ENCODE data around the gene CHD2.

DNA sequence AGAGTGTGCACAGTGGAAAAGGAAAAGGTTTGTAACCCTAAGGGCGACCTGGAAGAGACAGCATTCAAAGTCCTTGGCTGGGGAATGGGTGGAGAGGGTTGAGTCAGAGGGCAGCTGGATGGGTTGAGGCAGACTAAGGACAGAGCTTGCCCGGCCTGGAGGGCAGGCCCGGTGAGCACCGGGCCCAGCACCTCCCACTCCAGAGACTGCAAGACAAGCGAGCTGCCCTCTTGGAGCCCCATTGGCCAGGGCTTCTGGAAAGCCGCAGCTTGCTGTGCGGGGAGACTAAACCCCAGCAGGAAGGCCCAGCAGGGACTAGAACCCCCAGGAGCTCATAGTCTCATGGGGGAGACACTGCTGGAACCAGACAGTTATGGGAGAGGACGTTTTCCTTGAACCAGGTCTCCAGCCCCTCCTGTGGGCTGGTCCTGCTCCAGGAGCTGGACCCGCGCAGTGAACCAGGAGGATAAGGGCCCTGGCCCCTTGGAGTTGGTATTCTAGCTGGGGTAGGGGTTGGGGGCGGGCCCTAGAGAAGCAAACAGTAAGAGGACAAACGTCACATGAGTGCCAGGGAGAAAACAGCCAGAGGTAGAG is 129.8 kb downstream of the CHD2 start:
- TF ChIP-seq, protein P1, sequence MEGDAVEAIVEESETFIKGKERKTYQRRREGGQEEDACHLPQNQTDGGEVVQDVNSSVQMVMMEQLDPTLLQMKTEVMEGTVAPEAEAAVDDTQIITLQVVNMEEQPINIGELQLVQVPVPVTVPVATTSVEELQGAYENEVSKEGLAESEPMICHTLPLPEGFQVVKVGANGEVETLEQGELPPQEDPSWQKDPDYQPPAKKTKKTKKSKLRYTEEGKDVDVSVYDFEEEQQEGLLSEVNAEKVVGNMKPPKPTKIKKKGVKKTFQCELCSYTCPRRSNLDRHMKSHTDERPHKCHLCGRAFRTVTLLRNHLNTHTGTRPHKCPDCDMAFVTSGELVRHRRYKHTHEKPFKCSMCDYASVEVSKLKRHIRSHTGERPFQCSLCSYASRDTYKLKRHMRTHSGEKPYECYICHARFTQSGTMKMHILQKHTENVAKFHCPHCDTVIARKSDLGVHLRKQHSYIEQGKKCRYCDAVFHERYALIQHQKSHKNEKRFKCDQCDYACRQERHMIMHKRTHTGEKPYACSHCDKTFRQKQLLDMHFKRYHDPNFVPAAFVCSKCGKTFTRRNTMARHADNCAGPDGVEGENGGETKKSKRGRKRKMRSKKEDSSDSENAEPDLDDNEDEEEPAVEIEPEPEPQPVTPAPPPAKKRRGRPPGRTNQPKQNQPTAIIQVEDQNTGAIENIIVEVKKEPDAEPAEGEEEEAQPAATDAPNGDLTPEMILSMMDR (IDR thresholded peaks at IDR 0.05; ENCODE audit: insufficient read depth, low read depth, low read length): no peak
- TF ChIP-seq EZH2 (IDR thresholded peaks at IDR 0.05; ENCODE audit: insufficient read depth, low read length): no peak

Measured in astrocyte (in vitro differentiated cells and primary cell).